Measurements from ENCODE around the gene GNB2.
A peak's percentile ranks its signal among the peaks of the same experiment; 100 is the strongest.
"Not testable (repeated sequence)": the region's sequence is repeated elsewhere in the genome, so short reads cannot be mapped to it uniquely, and the experiment has no call there.

The GNB2 gene

DNA sequence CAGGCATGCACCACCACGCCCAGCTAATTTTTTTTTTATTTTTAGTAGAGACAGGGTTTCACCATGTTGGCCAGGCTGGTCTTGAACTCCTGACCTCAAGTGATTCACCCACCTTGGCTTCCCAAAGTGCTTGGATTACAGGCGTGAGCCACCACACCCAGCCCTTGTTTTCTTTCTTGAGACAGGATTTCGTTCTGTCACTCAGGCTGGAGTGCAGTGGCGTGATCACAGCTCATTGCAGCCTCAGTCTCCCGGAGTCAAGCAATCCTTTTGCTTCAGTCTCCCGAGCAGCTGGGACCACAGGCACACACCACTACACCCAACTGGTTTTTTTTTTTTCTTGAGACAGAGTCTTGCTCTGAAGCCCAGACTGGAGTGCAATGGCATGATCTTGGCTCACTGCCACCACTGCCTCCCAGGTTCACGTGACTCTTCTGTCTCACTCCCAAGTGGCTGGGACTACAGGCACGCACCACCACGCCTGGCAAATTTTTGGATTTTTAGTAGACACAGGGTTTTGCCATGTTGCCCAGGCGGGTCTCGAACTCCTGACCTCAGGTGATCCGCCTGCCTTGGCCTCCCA lies 11.3 kb upstream of the GNB2 start:
- DNase-seq (ENCODE audit: low read depth in 4 of 4, low spot score in 1 of 4): not testable (repeated sequence)

DNA sequence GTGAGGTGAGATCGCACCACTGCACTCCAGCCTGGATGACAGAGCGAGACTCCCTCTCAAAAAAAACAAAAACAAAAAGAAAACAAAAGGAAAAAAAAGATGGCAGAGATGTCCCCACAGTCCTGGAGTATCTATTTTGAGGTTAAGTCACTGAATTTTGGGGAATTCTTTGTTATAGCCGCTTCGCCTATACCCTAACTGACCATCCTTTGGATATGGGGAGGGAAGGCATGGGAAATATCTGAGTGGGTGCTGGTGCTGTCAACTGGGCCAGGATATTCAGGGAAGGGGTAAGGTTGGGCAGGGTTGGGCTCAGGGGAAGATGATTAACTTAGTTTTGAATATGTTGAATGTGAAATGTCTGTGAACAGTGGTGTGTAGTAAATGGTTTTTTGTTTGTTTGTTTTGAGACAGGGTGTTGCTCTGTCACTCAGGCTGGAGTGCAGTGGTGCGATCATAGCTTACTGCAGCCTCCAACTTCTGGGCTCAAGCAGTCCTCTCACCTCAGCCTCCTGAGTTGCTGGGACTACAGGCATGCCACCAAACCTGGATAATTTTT lies 8.3 kb upstream of the GNB2 start:
- DNase-seq (ENCODE audit: low read depth in 4 of 4, low spot score in 1 of 4): no peak

GRCh38 chr7:100667331-100668068 lies 6.0 kb upstream of the GNB2 start:
- DNase-seq (ENCODE audit: low read depth in 4 of 4, low spot score in 1 of 4): no peak

- no peak for DNase-seq (ENCODE audit: low read depth in 4 of 4, low spot score in 1 of 4)
These were observed 5.5 kb upstream of the GNB2 start for GRCh38 chr7:100668069-100668449.

- not testable (repeated sequence) for DNase-seq (ENCODE audit: low read depth in 4 of 4, low spot score in 1 of 4)
These were observed 4.4 kb upstream of the GNB2 start for GRCh38 chr7:100669106-100669505.

GRCh38 chr7:100670074-100670473 lies 3.5 kb upstream of the GNB2 start:
- DNase-seq (ENCODE audit: low read depth in 4 of 4, low spot score in 1 of 4): no peak

- DNase-seq (ENCODE audit: low read depth in 4 of 4, low spot score in 1 of 4): no peak
These were observed 1.9 kb upstream of the GNB2 start for GRCh38 chr7:100671353-100672327.

DNA sequence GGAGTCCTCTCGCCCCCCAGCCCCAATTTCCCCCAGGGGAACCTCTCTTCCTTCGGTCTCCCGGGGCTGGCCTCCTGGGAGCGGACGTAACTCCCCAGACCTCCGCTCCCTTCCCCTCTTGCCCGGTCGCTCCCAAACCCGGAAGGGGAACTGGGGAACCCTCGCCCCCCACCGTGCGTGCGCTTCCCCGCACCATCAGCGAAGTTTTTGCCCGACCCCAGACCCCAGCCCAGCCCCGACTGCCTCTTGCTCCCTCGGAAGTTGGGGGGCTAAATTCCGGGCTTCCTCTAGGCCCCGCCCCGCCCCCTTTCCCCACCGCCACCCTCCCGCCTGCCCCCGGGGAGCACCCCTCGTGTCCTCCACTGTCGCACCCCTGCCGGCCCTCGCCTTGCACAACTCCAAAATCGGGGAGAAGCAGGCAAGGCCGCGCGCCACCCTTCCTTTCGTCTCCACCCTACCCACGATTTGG lies 436 bp downstream of the GNB2 start:
- DNase-seq (ENCODE audit: low read depth in 4 of 4, low spot score in 1 of 4): no peak

GRCh38 chr7:100674411-100675104 lies 1.0 kb downstream of the GNB2 start:
- no peak for DNase-seq (ENCODE audit: low read depth in 4 of 4, low spot score in 1 of 4)

DNA sequence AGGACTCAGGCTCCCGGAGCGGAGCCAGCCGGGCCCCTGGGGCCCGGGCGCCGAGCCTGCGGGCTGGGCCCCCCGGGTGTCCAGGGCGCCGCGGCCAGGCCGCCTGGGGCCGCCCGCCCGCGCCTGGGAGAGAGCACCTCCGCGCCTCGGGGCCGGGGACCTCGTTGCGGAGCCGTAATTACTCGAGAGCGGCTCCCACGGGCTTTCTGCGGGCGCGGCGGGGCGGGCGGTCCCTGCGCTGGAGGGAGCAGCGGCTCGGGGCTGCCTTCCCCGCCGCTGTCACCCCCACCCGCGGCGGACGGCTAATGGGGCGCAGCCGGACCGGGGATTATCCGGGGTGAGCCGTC lies 1.5 kb downstream of the GNB2 start:
- DNase-seq (ENCODE audit: low read depth in 4 of 4, low spot score in 1 of 4): no peak

DNA sequence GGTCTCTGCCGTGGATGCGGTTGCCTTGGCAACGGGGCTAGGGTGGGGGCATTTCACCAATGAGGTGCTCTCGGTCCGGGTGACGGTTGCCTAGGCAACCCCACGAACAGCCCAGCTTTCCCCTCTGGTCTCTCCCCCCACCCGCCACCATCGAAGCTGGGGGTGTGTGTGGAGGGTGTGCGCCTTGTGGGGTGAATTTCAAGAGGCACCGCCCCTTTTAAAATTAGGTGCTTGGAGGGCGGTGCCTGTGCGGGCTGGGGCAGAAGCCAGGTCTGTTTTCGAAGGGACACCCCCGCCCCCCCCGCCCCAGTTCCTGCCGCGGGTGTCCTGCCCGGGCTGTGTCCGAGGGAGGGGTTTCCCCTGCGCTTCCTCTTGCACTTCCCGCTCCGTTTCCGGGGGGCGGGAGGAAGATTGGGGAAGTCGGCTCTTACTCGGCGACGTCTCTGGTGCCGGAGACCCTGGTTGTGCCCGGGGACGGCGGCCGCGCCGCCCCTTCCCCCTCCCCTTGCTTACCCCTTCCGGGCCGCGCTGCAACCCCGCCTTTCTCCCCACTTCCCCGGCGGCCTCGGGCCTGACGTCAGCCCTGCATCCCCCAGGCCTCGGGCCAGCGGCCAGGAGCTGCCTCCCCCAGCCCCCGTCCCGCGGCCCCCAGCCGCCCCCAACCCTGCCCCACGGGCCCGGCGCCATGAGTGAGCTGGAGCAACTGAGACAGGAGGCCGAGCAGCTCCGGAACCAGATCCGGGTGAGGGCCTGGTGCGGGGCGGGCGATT lies 2.2 kb downstream of the GNB2 start:
- peak; percentile 42 to 78 (median 54) for DNase-seq (ENCODE audit: low read depth in 4 of 4, low spot score in 1 of 4)

- DNase-seq (ENCODE audit: low read depth in 4 of 4, low spot score in 1 of 4): no peak
These were observed 3.2 kb downstream of the GNB2 start for GRCh38 chr7:100676501-100677306.

GRCh38 chr7:100677308-100678267 lies 4.0 kb downstream of the GNB2 start:
- no peak for DNase-seq (ENCODE audit: low read depth in 4 of 4, low spot score in 1 of 4)

DNA sequence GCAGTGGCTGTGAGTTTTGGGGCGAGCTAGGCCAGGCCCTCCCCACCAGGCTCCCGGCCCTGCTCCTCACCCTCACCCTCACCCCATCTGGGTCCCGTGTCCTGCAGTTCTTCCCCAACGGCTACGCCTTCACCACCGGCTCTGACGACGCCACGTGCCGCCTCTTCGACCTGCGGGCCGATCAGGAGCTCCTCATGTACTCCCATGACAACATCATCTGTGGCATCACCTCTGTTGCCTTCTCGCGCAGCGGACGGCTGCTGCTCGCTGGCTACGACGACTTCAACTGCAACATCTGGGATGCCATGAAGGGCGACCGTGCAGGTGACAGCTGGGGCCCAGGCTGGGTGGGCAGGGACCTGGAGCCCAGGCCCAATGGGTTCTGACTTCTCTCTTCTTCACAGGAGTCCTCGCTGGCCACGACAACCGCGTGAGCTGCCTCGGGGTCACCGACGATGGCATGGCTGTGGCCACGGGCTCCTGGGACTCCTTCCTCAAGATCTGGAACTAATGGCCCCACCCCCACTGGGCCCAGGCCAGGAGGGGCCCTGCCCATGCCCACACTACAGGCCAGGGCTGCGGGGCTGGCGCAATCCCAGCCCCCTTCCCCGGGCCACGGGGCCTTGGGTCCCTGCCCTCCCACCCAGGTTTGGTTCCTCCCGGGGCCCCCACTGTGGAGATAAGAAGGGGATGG lies 4.9 kb downstream of the GNB2 start:
- no peak for DNase-seq (ENCODE audit: low read depth in 4 of 4, low spot score in 1 of 4)

- DNase-seq (ENCODE audit: low read depth in 4 of 4, low spot score in 1 of 4): no peak
These were observed 5.8 kb downstream of the GNB2 start for GRCh38 chr7:100679129-100679926.

DNA sequence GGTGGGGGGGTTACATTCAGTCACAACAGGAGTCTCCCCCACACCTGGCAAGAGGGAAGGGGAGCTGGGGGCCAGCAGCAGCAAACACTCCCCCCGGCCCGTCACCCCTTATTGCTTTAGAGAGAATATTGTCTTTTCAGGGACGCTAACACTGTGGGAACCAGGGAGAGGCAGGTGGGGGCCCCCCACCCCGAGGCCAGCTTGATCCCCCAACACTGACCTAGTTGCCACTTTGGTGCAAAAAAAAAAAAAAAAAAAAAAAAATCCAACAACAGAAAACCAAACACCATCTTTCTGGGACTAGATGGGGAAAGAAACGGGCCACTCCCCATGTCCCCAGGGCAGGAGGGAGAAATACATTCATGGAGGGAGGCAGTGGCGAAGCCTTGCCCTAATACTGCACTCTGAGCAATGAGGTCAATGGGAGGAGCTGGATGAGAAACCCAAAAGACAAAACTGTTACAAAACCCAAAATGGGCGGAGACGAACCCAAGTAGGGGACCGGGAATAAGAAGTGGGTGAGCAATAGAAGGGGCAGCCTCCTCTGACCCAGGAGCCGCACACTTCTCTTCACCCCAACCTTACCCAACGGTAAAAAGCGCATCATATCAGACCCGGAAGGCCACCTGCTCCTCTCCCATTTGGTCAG lies 6.5 kb downstream of the GNB2 start:
- no peak for DNase-seq (ENCODE audit: low read depth in 4 of 4, low spot score in 1 of 4)
